ENCODE data around the gene CAMK1D.
"Not testable (repeated sequence)": the region's sequence is repeated elsewhere in the genome, so short reads cannot be mapped to it uniquely, and the experiment has no call there.

Gene CAMK1D

DNA sequence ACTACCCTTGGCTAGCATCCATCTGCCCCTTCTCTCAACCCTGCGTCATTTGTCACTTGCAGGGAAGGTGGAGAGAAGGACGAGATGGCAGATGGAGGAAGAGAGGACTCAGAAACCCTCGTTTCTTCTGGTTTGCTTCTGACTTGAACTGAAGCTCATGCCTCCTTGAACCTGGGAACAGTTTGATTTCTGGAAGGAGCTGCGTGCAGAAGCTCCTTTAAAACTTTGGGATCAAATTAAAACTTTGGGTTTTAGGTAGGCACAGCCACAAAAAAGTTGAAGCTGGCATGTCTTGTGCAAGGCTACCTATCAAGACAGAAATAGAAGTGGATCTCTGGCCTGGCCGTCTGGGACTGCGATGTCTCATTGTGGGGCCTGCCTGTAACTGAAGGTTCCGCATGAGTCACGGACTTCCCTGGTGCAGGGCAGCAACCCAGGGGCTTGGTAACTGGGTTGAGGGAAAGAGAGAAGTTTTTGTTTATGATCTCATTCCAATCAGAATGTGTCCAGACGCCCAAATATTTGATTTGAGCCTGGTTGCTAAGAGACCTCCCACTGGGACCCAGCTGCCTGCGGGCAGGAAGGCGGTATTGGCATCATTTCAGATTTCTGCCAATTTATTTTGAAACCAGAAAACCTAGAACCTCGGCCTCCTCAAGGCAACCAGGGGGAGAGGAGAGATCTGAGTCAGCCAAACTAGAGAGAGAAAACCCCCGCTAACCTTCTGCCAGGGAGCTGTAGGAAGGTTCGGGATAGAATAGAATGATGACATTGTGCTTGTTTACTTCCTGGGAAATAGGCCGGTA lies 15.8 kb upstream of the CAMK1D start:
- Mint-ChIP-seq H3K36me3 (ENCODE audit: low read depth) (no peaks in the 10 kb centered on the region), H3K27me3 (no peaks in the 10 kb centered on the region), H3K9me3 (no peaks in the 10 kb centered on the region), H3K4me1 (ENCODE audit: low read depth) (peaks cover 19% of the 10 kb centered on the region), H3K27ac (peak overlapping the region; percentile 72), H3K4me3 (peak overlapping the region; percentile 32)

DNA sequence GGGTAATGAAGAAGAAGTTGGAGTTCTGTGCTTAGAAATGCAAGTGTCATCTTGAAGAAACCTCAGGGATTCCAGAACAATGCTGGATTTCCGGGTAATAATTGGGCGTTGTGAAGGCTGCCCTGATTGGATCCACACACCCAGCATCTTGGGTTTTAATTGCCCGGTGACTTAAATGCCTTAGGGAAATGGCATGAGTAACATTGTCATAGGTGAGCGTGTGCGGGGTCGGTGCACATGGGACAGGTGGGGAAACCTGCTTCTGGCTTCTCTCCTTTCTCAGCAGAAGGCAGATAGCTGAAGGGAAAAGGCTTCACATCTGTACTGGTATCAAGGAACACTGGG lies 15.2 kb upstream of the CAMK1D start:
- no peaks in the 10 kb centered on the region for H3K27me3 Mint-ChIP-seq
- no peaks in the 10 kb centered on the region for H3K36me3 Mint-ChIP-seq (ENCODE audit: low read depth)
- H3K9me3 Mint-ChIP-seq = no peaks in the 10 kb centered on the region
- H3K27ac Mint-ChIP-seq = no peak overlapping the region
- H3K4me1 Mint-ChIP-seq (ENCODE audit: low read depth) = peaks cover 19% of the 10 kb centered on the region
- peak overlapping the region; percentile 32 for H3K4me3 Mint-ChIP-seq

DNA sequence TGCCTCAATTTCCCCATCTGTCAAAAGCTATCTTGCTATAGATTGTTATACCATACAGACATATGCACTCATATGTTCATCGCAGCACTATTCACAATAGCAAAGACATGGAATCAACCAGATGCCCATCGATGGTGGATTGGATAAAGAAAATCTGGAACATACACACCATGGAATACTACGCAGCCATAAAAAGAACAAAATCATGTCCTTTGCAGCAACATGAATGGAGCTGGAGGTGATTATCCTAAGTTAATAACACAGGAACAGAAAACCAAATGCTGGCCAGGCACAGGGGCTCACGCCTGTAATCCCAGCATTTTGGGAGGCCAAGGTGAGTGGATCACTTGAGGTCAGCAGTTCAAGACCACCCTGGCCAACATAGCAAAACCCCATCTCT lies 14.2 kb upstream of the CAMK1D start:
- H3K4me1 Mint-ChIP-seq (ENCODE audit: low read depth) = peaks cover 19% of the 10 kb centered on the region
- H3K4me3 Mint-ChIP-seq; H3K27me3 Mint-ChIP-seq; H3K36me3 Mint-ChIP-seq (ENCODE audit: low read depth); H3K27ac Mint-ChIP-seq; H3K9me3 Mint-ChIP-seq: not testable (repeated sequence)

DNA sequence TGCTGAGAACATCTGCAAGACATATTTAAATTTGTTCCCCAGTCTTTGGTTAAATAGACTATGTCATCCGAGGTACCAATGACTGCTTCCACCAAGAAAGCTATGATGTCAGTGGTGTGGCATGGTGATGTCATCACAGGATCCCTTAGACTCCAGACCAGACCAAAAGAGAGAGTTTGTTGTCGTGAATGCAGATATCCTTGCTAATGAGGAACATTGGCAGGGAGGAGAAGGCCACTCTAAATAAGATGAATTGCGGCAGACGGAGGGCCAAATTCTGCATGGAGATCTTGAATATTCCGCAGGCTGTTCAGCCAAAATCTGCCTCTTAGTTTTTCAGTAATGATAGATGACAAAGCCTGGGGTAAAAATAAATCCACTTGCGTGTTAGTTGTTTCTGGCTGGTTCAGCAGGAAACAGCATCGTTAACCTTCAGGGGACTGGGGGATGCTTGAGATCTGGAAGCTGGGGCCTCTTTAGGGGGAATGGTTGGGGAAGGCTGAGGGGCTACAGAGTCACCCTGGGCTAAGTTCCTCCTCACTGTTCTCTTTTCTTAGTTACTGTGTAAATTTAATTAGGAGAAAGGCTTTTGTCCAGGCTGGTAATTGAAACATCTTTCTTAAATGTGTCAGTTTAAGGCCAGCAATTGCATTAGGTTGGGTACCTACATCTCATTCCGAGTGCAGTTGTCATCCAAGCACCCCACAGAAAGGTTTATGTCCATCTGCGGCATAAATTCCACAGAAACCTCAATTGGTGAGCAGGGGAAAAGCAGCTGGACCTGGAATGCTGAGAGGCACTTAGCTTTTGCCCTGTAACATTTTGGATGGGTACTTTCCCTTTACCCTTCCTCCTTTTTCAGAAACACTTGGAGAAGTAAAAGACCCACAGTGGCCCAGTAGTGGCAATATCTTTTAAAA lies 11.6 kb upstream of the CAMK1D start:
- H3K4me3 Mint-ChIP-seq = no peak overlapping the region

DNA sequence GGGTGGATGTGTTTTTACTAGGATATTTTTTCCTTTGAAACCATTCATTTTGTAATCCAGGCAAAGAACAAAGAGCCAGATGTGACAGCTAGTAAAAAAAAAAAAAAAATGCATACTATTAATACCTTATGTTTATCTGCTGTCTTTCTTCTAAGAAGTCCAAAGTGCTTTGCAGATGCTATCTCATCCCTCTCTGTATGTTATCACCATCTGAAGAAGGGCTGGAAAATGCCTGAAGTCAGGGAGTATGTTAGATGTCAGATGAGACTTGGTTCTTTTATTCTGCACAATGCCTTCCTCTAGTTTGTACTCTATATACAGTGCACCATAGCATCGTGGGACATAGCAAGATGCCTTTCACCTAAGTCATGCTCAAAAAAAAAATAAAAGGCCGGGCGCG lies 10.4 kb upstream of the CAMK1D start:
- Mint-ChIP-seq H3K4me3 (no peak overlapping the region), H3K36me3 (ENCODE audit: low read depth) (no peaks in the 10 kb centered on the region), H3K4me1 (ENCODE audit: low read depth) (peaks cover 19% of the 10 kb centered on the region), H3K9me3 (no peaks in the 10 kb centered on the region), H3K27ac (no peak overlapping the region), H3K27me3 (no peaks in the 10 kb centered on the region)

More for the DNA sequence above, 11.6 kb upstream of the CAMK1D start:
- Mint-ChIP-seq H3K9me3 (no peaks in the 10 kb centered on the region), H3K27ac (no peak overlapping the region), H3K36me3 (ENCODE audit: low read depth) (no peaks in the 10 kb centered on the region), H3K27me3 (no peaks in the 10 kb centered on the region), H3K4me1 (ENCODE audit: low read depth) (peaks cover 29% of the 10 kb centered on the region)

DNA sequence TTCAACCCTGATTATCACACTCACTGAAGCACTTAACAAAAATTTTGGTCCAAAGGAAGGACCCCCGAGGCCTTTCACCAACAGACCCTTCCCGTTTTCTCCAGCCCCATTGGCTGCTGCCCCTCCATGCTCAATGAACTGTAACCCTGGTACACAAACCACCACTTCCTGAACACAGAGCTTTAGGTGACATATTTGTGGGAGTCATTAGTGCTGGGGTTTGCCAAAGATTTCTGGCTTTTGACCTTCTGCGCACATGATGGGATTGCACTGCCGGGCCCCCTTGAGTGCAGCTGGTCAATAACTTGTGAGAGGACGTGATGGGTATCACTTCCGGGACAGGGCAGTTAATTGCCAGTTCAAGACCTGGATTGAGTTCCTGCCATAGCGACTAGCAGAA lies 9.0 kb upstream of the CAMK1D start:
- no peak overlapping the region for H3K4me3 Mint-ChIP-seq
- H3K36me3 Mint-ChIP-seq (ENCODE audit: low read depth) = no peaks in the 10 kb centered on the region
- H3K27ac Mint-ChIP-seq = no peak overlapping the region
- peaks cover 18% of the 10 kb centered on the region for H3K4me1 Mint-ChIP-seq (ENCODE audit: low read depth)
- no peaks in the 10 kb centered on the region for H3K27me3 Mint-ChIP-seq
- H3K9me3 Mint-ChIP-seq = no peaks in the 10 kb centered on the region

DNA sequence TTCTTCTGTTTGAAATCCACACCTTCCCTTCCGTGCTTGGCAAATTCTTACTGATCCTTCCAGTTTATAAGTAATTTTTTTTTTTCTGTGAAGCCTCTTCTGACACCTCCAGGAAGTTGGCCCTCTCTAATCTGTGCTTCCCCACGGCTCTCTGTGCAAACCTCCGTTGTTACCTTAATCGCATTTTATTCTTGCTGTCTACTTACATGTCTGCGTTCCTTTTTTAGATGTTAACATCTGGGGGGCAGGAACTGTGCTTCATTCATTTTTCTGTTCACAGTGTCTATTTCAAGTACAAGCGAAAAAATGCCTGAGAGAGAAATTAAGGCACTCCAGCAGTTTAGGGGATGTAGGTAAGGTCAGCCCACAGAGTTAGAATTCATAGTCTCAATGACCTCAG lies 8.4 kb upstream of the CAMK1D start:
- no peaks in the 10 kb centered on the region for H3K27me3 Mint-ChIP-seq
- no peaks in the 10 kb centered on the region for H3K36me3 Mint-ChIP-seq (ENCODE audit: low read depth)
- no peaks in the 10 kb centered on the region for H3K9me3 Mint-ChIP-seq
- H3K27ac Mint-ChIP-seq = no peak overlapping the region
- peaks cover 18% of the 10 kb centered on the region for H3K4me1 Mint-ChIP-seq (ENCODE audit: low read depth)
- no peak overlapping the region for H3K4me3 Mint-ChIP-seq

DNA sequence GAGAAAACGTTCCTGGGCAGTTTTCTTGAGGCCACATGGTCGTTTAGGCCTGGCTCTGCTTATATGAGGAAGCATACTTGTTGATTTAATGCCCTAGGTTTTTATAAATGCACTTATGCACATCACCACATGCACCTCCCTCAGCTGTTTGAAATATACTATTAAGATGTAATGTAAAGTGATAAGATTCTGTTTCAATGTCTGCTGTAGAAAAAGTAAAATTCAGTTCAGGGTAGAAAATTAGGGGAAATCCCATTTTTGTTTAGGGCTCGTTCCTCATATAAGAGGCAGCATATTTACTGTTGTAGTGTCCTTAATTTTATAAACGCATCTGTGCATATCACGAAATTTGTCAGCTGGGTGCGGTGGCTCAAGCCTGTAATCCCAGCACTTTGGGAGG lies 7.8 kb upstream of the CAMK1D start:
- no peak overlapping the region for H3K27ac Mint-ChIP-seq
- no peaks in the 10 kb centered on the region for H3K9me3 Mint-ChIP-seq
- peaks cover 18% of the 10 kb centered on the region for H3K4me1 Mint-ChIP-seq (ENCODE audit: low read depth)
- no peaks in the 10 kb centered on the region for H3K36me3 Mint-ChIP-seq (ENCODE audit: low read depth)
- H3K27me3 Mint-ChIP-seq = no peaks in the 10 kb centered on the region
- no peak overlapping the region for H3K4me3 Mint-ChIP-seq

DNA sequence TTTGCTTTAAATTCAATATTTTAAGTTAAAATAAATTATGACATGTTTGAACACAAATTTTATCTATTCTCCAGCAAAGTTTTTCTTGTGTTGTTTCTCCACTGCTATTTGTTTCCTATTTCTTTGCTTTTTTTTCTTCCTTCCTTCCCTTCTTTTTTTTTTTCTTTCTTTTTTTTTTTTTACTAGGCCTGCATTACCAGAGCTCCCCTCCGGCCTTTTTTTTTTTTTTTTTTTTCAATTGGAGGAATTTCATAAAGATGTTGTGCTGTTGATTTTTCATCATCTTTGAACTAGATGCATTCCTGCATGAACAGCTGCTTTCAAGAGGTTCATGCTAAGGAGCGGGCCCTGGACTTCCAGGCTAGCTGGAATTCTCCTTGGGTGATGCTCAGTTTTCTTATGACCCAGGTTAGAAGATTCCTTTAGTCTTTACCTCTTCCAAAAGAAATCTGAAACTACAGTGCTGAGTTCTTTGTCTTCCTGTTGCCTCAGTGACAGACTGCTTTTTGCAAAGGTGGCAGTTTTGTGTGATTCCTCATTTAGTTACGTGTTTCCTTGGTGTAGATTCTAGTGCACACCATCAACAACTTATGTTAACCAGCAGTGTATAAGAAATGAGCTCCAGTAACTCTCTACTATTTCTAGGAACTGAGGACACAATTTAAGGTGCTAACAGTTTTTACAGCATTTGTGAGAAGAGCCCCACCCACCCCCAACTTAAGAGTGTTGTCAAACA lies 4.8 kb upstream of the CAMK1D start:
- Mint-ChIP-seq H3K9me3 (no peaks in the 10 kb centered on the region), H3K27me3 (no peaks in the 10 kb centered on the region), H3K27ac (no peak overlapping the region), H3K4me1 (ENCODE audit: low read depth) (peaks cover 31% of the 10 kb centered on the region), H3K4me3 (no peak overlapping the region), H3K36me3 (ENCODE audit: low read depth) (no peaks in the 10 kb centered on the region)

DNA sequence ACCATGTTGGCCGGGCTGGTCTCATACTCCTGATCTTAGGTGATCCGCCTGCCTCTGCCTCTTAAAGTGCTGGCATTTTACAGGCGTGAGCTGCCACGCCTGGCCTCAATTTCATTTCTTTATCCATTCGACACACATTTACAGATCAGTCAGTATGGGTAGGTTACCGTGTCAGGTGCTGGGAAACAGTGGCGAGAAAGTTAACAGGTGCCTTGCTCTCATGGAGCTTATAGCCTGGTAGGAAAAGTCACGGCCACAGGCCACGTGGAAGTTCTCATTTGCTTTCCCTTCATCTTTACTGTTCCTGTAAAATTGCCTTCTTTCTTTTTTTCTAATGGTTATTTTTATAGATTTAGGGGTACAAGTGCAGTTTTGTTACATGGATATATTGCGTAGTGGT lies 2.6 kb upstream of the CAMK1D start:
- Mint-ChIP-seq H3K27ac (no peak overlapping the region), H3K27me3 (no peaks in the 10 kb centered on the region), H3K4me1 (ENCODE audit: low read depth) (peaks cover 37% of the 10 kb centered on the region), H3K36me3 (ENCODE audit: low read depth) (no peaks in the 10 kb centered on the region), H3K9me3 (no peaks in the 10 kb centered on the region), H3K4me3 (no peak overlapping the region)

DNA sequence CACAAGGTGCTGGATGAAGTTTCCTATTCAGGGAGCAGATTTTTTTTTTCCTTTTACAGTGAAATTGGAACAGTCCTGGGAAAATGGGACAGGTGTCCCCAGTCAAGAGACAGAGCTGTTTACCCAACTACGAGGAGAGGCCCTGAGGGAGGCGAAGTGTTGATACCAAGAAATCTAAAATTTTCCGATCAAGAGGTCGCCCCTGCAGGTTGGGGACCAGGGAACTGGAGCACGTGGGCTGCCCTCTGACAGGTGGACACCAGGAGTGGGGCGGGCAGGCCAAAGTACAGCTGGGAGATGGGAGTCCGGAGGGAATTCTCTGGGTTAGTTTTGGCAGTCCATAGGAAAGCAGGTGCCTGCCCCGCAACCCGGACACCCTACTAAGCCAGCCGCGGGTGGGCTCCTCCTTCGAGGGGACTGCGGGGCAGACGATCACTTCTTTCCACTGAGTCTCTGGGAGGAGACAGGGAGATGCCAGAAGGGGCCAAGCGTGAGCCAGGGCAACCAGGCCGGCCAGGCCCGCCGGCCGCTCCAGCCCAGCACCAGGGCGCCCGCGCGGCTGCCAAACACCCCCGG lies 965 bp upstream of the CAMK1D start:
- Mint-ChIP-seq H3K27me3 (no peaks in the 10 kb centered on the region), H3K4me1 (ENCODE audit: low read depth) (peaks cover 44% of the 10 kb centered on the region), H3K36me3 (ENCODE audit: low read depth) (no peaks in the 10 kb centered on the region), H3K4me3 (peak overlapping the region; percentile 79), H3K9me3 (no peaks in the 10 kb centered on the region), H3K27ac (peak overlapping the region; percentile 90)

DNA sequence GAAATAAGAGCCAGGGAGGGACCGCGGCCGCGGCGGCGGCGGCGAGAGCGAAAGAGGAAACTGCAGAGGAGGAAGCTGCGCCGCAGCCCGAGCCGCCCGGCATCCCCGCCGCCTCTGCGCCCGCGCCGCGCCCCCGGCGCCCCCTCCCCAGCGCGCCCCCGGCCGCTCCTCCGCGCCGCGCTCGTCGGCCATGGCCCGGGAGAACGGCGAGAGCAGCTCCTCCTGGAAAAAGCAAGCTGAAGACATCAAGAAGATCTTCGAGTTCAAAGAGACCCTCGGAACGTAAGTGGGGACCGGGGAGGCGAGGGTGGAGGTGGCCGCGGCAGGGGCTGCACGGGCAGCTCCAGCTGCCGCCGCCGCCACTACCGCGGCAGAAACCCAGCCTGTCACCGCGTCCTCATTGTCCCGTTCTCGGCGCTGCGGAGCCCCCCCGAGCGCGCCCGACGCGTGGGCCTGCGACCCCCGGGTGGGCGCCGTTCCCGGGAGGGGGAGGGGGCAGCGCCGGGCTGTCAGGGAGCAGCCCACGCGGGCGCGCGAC lies 351 bp downstream of the CAMK1D start:
- H3K4me3 Mint-ChIP-seq = peak overlapping the region; percentile 93
- no peaks in the 10 kb centered on the region for H3K27me3 Mint-ChIP-seq
- H3K4me1 Mint-ChIP-seq (ENCODE audit: low read depth) = peaks cover 55% of the 10 kb centered on the region

DNA sequence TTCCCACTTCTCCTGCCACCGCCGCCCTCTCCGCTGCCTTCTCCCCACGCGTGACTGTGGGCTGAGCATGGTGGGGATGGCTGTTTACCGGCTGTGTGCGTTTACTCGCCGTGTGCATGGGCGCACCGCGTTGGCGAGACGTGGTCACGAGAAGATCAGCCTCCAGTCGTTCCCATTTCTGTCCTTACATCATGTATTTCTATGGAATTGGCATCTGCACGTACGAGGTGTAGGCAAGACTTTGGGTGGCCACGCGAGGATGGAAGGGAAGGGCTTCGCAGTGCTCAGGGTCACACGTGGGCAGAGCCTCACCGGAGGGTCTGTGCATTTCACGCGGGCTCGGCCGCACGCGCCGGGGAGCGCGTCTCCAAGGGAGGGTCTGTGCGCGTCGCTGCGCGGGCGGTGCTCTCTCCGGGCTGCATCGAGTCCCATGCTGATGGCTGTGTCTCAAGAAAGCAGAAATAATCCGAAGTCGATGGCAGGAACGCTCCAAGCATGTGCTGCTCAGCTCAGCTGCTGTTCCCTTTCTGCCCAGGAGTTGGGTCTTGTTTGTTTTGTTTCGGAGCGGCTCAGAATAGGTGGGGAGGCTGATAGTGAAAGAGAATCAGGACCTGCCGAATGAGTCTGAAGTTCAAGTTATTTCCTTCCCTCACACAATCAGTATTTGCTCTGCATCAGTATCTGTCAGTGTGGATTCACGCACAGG lies 973 bp downstream of the CAMK1D start:
- Mint-ChIP-seq H3K9me3 (no peaks in the 10 kb centered on the region), H3K27ac (peak overlapping the region; percentile 88), H3K4me1 (ENCODE audit: low read depth) (peaks cover 60% of the 10 kb centered on the region), H3K27me3 (no peaks in the 10 kb centered on the region), H3K4me3 (peak overlapping the region; percentile 93), H3K36me3 (ENCODE audit: low read depth) (peaks cover 5% of the 10 kb centered on the region)

More for the DNA sequence above, 351 bp downstream of the CAMK1D start:
- no peaks in the 10 kb centered on the region for H3K9me3 Mint-ChIP-seq
- peak overlapping the region; percentile 89 for H3K27ac Mint-ChIP-seq
- H3K36me3 Mint-ChIP-seq (ENCODE audit: low read depth) = peaks cover 5% of the 10 kb centered on the region

DNA sequence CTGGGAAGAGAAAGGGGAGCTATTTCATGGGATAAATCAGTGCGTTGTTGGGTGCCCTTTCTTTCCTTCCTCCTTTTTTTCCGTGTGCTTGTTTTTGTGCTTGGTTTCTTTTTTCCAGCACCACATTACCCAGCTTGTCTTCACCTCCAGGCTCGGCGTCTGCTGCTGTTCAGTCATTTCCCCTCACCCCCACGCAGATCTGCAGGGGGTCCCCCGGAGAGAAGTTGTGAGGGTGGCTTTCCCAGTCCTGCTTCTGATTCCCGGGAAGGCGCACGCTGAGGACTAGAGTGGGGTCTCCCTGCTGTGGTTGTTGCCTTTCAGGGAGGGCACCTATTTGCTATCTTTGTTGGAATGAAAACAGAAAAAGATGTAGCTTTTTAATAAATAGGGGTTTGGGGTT lies 1.6 kb downstream of the CAMK1D start:
- peak overlapping the region; percentile 88 for H3K27ac Mint-ChIP-seq
- no peaks in the 10 kb centered on the region for H3K27me3 Mint-ChIP-seq
- peak overlapping the region; percentile 93 for H3K4me3 Mint-ChIP-seq
- H3K4me1 Mint-ChIP-seq (ENCODE audit: low read depth) = peaks cover 64% of the 10 kb centered on the region
- H3K9me3 Mint-ChIP-seq = no peaks in the 10 kb centered on the region
- peaks cover 5% of the 10 kb centered on the region for H3K36me3 Mint-ChIP-seq (ENCODE audit: low read depth)

Measured in stimulated activated naive CD8-positive, alpha-beta T cell treated with anti-CD3 and anti-CD28 coated beads, Interleukin-15, Interleukin-2, amounts not matched to agents 100 ng/mL and 50 ng/mL, for 24 hours (primary cell).